Progenitor cell of endocrine pancreas (in vitro differentiated cells): ENCODE measurements around the gene HS3ST5. TPM values are rescaled to one million over a fixed set of nuclear protein-coding genes. Genes with fewer than 3 reads are reported as not detected.

Experiments used
- DNase-seq: peaks from one replicate; pipeline ENCODE4 v3.0.0; 2021; ENCODE audit warnings: low spot score; ENCODE audit not compliant: unreplicated experiment
- H3K27ac Mint-ChIP-seq: 2 replicates; pipeline ENCODE4 v1.8.0; 2021; ENCODE audit warnings: mild to moderate bottlenecking, moderate library complexity, mixed read lengths
- H3K27me3 Mint-ChIP-seq: 2 replicates; pipeline ENCODE4 v1.8.0; 2021; ENCODE audit warnings: mixed read lengths
- H3K36me3 Mint-ChIP-seq: 2 replicates; pipeline ENCODE4 v1.8.0; 2022; ENCODE audit warnings: mixed read lengths; ENCODE audit not compliant: insufficient read depth
- H3K4me1 Mint-ChIP-seq: 2 replicates; pipeline ENCODE4 v1.8.0; 2021; ENCODE audit warnings: low read depth, mixed read lengths
- H3K4me3 Mint-ChIP-seq: 2 replicates; pipeline ENCODE4 v1.8.0; 2021; ENCODE audit warnings: low read depth, mild to moderate bottlenecking, moderate library complexity, mixed read lengths
- H3K9me3 Mint-ChIP-seq: 2 replicates; pipeline ENCODE4 v1.8.0; 2021; ENCODE audit warnings: low read depth, mixed read lengths
- CTCF ChIP-seq: fragments of 200-600 bp; sonication (generic); IDR thresholded peaks from one replicate; pipeline ENCODE4 v1.5.0; 2021; ENCODE audit warnings: antibody characterized with exemption, mild to moderate bottlenecking; ENCODE audit not compliant: unreplicated experiment
- total RNA-seq: library from RNA; stranded (reverse); gene quantifications from 2 replicates; pipeline ENCODE4 v1.2.1, GENCODE V29; 2021

The HS3ST5 gene
- total RNA-seq, 1 donor from 2014 or later = 0.31 TPM

GRCh38 chr6:114068116-114068515 is 274.7 kb downstream of the HS3ST5 start:
- no peak for DNase-seq
- no peak overlapping the region for H3K4me3 Mint-ChIP-seq
- no peak for TF ChIP-seq CTCF
- peaks cover 3% of the 10 kb centered on the region for H3K9me3 Mint-ChIP-seq
- H3K4me1 Mint-ChIP-seq = no peaks in the 10 kb centered on the region
- H3K27me3 Mint-ChIP-seq = no peaks in the 10 kb centered on the region
- no peak overlapping the region for H3K27ac Mint-ChIP-seq
- H3K36me3 Mint-ChIP-seq = no peaks in the 10 kb centered on the region

- no peak for DNase-seq
Observed at GRCh38 chr6:114064862-114065261, 278.0 kb downstream of the HS3ST5 start.

GRCh38 chr6:114063956-114064355 is 278.9 kb downstream of the HS3ST5 start:
- Mint-ChIP-seq H3K4me3 (no peak overlapping the region), H3K27ac (no peak overlapping the region), H3K27me3 (no peaks in the 10 kb centered on the region), H3K9me3 (no peaks in the 10 kb centered on the region), H3K36me3 (no peaks in the 10 kb centered on the region), H3K4me1 (no peaks in the 10 kb centered on the region)
- no peak for TF ChIP-seq CTCF
- no peak for DNase-seq

More at GRCh38 chr6:114064862-114065261, 278.0 kb downstream of the HS3ST5 start:
- no peak for TF ChIP-seq CTCF
- H3K4me1 Mint-ChIP-seq = no peaks in the 10 kb centered on the region
- H3K4me3 Mint-ChIP-seq = no peak overlapping the region
- H3K27ac Mint-ChIP-seq = no peak overlapping the region
- H3K36me3 Mint-ChIP-seq = no peaks in the 10 kb centered on the region
- no peaks in the 10 kb centered on the region for H3K27me3 Mint-ChIP-seq
- no peaks in the 10 kb centered on the region for H3K9me3 Mint-ChIP-seq

- Mint-ChIP-seq H3K4me1 (no peaks in the 10 kb centered on the region), H3K27ac (no peak overlapping the region), H3K9me3 (no peaks in the 10 kb centered on the region), H3K4me3 (no peak overlapping the region), H3K27me3 (no peaks in the 10 kb centered on the region), H3K36me3 (no peaks in the 10 kb centered on the region)
- no peak for DNase-seq
- no peak for TF ChIP-seq CTCF
Observed at GRCh38 chr6:114062199-114062598, 280.6 kb downstream of the HS3ST5 start.

GRCh38 chr6:114061741-114062140 is 281.1 kb downstream of the HS3ST5 start:
- Mint-ChIP-seq H3K27ac (no peak overlapping the region), H3K36me3 (no peaks in the 10 kb centered on the region), H3K4me1 (no peaks in the 10 kb centered on the region), H3K27me3 (no peaks in the 10 kb centered on the region), H3K4me3 (no peak overlapping the region), H3K9me3 (no peaks in the 10 kb centered on the region)
- DNase-seq = no peak
- no peak for TF ChIP-seq CTCF

- Mint-ChIP-seq H3K27me3 (no peaks in the 10 kb centered on the region), H3K36me3 (no peaks in the 10 kb centered on the region), H3K9me3 (no peaks in the 10 kb centered on the region), H3K27ac (no peak overlapping the region), H3K4me3 (no peak overlapping the region), H3K4me1 (no peaks in the 10 kb centered on the region)
- no peak for DNase-seq
- no peak for TF ChIP-seq CTCF
Observed at GRCh38 chr6:114061116-114061515, 281.7 kb downstream of the HS3ST5 start.
